Anterior cingulate cortex (tissue), 58 donors: ENCODE results near the gene ACSL6.

ENCODE experiments used
- DNase-seq, 58 donors: peaks; one replicate each; lab custom pipeline; 2025; lab: John Stamatoyannopoulos, UW

The ACSL6 gene

GRCh38 chr5:132049093-132049492 is 37.6 kb upstream of the ACSL6 start:
- no peak for DNase-seq

GRCh38 chr5:132046880-132047299 is 35.4 kb upstream of the ACSL6 start:
- DNase-seq: no peak

- DNase-seq: peak in 3 of 58 donors; percentile 11 to 22 (median 11)
Observed at GRCh38 chr5:132044207-132044606, 32.7 kb upstream of the ACSL6 start.

- no peak for DNase-seq
Observed at GRCh38 chr5:132037353-132037752, 25.9 kb upstream of the ACSL6 start.

GRCh38 chr5:132033122-132033521 is 21.7 kb upstream of the ACSL6 start:
- no peak for DNase-seq

- DNase-seq: no peak
Observed at GRCh38 chr5:132032196-132032595, 20.7 kb upstream of the ACSL6 start.

- no peak for DNase-seq
Observed at GRCh38 chr5:132030610-132031009, 19.2 kb upstream of the ACSL6 start.

GRCh38 chr5:132029609-132030330 is 18.3 kb upstream of the ACSL6 start:
- DNase-seq: no peak

- DNase-seq: no peak
Observed at GRCh38 chr5:132027027-132027426, 15.6 kb upstream of the ACSL6 start.

GRCh38 chr5:132026516-132027008 is 15.1 kb upstream of the ACSL6 start:
- DNase-seq: no peak

- DNase-seq: no peak
Observed at GRCh38 chr5:132025403-132025971, 14.0 kb upstream of the ACSL6 start.

GRCh38 chr5:132024789-132025402 is 13.4 kb upstream of the ACSL6 start:
- no peak for DNase-seq

- DNase-seq: no peak
Observed at GRCh38 chr5:132024117-132024435, 12.6 kb upstream of the ACSL6 start.

- DNase-seq: no peak
Observed at GRCh38 chr5:132023258-132024116, 12.0 kb upstream of the ACSL6 start.

GRCh38 chr5:132022737-132023136 is 11.3 kb upstream of the ACSL6 start:
- DNase-seq: no peak

GRCh38 chr5:132021654-132022053 is 10.2 kb upstream of the ACSL6 start:
- no peak for DNase-seq

- no peak for DNase-seq
Observed at GRCh38 chr5:132020568-132021339, 9.3 kb upstream of the ACSL6 start.

GRCh38 chr5:132019857-132020555 is 8.5 kb upstream of the ACSL6 start:
- no peak for DNase-seq

- no peak for DNase-seq
Observed at GRCh38 chr5:132019337-132019736, 7.9 kb upstream of the ACSL6 start.
